ENCODE results near the gene NGB.

Gene NGB

DNA sequence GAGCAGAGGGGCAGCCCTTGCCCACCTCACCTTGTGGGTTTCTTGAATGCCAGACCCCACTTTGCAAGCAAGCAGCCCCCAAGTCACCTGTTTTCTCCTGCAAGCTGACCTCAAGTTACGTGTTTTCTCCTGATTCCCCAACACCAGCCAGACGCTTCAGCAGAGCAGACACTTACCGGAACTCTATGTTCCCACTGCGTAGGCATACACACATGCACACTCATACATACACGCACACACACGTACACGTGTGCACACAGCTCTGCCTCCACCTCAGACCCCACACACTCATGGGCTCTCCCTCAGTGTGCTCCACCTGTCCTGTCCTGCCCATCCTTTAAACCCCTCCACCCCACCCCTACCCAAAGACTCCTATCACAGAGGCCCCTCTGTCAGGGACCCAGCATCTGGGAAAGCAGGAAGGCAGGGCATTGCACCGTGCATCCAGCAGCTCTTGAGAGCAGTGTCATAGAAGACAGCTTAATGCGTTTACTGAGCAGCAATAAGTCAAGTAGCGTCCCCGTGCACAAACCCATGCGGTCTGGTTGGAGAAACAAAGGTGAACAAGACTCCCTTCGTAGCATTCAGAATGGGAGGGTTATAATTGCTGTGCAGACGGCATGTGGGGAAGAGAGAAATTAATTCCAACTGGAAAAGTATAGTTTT, 45.0 kb downstream of the NGB start:
- DNase-seq, result no peak

DNA sequence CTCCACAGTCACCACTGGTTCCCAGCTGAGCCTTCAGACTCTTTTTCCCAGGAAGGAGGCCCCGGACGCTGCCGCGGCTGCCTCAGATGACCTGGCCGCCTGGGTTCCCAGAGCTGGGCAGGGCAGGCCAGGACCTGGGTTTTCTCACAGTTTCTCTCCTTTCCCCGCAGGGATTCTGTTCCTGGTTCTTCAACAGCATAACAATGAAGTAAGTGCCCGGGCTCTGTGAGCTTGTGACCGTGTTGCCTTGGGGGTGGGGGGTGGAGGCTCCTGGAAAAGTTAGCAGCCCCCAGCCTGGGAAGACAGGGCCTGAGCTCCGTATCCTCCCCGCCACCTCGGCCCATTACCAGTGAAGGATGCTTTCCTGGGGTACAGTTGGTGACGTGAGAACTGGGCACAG, 45.8 kb downstream of the NGB start:
- DNase-seq, result no peak

DNA sequence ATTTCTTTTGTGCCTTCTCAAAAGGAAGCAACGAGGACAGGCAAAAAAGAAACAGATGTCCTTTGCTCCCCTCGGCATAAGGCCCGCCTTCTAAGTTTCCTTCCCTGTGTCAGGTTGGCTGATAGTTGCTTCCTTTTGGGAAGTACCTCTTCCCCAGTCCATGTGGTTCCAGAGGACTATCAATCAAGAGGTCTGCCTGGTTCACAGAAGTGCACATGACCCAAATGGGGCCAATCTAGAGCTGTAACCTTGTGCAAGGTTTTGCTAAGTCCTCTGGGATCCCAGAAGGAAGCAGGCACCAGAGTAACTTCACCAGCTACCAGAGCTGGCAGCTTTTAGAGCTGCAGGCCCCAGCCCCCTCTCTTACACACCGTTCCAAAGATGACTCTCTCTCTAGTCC, 46.8 kb downstream of the NGB start:
- no peak for DNase-seq

GRCh38 chr14:77222546-77223225, 48.3 kb downstream of the NGB start:
- no peak for DNase-seq

- no peak for DNase-seq
Observed at GRCh38 chr14:77221241-77221871, 49.6 kb downstream of the NGB start.

GRCh38 chr14:77220246-77221017, 50.6 kb downstream of the NGB start:
- no peak for DNase-seq

- no peak for DNase-seq
Observed at GRCh38 chr14:77219591-77219990, 51.4 kb downstream of the NGB start.

GRCh38 chr14:77217551-77217950, 53.5 kb downstream of the NGB start:
- DNase-seq, result no peak
